GM21515 (cell line): Measurements from ENCODE around the gene SYNJ2.

ENCODE experiments used
- ATAC-seq: cut with Tn5 transposase; IDR thresholded peaks from one replicate; pipeline ENCODE4 v1.9.1; 2021; ENCODE audit not compliant: unreplicated experiment

The SYNJ2 gene

GRCh38 chr6:158026901-158027589, 45.4 kb downstream of the SYNJ2 start:
- ATAC-seq: no peak

- ATAC-seq: no peak
These were observed 46.1 kb downstream of the SYNJ2 start for GRCh38 chr6:158027590-158028285.

DNA sequence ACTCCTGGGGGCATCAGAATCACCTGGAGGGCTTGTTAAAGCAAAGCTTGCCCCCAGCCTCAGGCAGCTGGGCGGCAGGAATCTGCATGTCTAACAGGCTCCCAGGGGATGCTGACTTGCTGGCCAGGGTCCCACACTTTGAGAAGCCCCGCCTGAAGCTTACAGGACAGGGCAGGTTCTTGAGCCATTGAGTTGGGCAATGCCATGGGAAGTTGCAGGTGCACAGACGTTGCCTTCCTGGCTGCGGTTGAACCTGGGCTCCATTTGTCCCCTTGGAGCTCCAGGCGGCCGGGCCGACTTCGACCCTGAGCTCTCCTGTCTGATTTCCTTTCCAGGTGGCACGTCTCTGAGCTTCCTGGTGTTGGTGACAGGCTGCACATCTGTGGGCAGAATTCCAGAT, 46.8 kb downstream of the SYNJ2 start:
- ATAC-seq: no peak

DNA sequence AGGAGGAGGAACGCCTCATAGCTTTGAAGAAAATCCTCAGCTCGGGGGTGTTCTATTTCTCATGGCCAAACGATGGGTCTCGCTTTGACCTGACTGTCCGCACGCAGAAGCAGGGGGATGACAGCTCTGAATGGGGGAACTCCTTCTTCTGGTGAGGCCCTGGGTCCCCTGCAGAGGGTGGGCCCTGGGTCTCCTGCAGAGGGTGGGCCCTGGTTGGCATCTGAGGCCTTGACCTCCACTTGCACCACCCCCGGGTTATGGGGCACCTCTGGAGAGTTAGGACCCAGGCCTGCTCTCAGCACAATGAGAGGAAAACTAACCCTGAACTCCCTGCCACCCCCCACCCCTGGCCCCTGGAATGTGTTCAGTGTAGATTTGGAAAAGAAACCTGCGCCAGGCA, 47.2 kb downstream of the SYNJ2 start:
- ATAC-seq: no peak

DNA sequence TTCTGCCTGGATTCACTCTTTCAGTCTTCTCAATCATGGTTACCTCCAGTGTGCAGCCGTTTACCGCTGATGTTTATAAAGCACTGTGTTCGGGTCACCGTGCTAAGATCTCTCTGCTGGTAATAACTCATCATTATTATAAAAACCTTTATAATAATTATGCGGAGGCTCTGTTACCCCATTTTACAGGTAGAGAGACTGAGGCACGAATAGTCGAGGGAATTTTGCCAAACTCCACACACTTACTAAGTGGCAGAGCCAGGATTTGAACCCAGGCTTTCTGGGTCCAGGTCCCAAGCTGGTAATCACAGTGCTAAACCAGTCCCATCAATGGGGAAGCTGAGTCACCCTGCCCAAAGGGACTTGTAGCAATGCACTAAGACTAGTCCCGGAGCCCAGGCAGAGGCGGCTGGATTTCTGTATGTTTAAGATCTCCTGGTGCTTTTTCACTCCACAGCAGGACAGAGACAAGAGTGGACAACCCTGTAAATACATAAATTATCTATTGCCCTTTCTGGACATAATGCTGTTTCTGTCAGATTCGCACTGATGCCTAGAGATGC, 48.1 kb downstream of the SYNJ2 start:
- ATAC-seq: no peak

GRCh38 chr6:158030380-158031300, 49.0 kb downstream of the SYNJ2 start:
- ATAC-seq: no peak

DNA sequence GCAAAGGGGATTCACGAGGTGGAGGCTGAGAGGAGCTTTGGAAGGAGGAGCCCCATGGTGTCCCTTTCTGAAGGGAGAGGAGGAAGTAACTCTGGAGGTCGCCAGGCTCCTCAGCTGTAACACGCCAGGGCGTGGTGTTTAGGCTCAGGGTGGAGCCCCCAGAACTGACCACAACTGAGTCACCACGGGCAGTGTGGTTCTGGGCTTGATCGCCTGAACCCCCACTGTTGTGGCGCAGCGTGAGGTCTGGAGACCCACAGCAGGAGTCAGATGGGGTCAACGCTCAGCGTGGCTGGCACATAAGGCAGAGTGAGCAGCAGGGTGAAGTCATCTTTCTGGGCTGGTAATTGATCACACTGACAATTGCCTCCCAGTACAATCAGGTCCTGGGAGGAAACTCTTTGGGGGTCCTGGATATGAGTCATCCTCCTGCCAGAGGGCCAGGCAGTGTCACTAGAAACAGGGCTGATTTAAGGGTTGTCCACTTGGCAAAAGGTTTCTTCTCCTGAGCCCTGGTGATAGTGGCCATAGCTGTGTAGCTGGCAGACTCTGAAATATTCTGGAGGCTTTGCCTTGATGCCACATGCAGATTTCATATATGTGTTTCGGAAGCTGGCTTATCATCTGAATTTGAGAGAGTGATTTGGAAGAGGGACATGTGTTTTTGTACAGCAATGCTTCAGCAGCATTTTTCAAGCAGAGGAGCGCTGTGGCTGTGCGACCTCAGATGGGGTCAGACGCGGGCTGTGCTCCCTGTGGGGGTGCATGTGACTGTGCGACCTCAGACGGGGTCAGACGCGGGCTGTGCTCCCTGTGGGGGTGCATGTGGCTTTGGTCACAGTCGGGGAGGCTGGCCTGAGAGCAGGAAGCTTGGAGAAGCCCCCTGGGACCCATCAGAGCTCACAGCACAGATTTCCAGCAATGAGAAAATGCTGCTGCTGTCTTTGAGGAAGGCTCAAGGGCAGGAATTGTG, 50.0 kb downstream of the SYNJ2 start:
- ATAC-seq: no peak

DNA sequence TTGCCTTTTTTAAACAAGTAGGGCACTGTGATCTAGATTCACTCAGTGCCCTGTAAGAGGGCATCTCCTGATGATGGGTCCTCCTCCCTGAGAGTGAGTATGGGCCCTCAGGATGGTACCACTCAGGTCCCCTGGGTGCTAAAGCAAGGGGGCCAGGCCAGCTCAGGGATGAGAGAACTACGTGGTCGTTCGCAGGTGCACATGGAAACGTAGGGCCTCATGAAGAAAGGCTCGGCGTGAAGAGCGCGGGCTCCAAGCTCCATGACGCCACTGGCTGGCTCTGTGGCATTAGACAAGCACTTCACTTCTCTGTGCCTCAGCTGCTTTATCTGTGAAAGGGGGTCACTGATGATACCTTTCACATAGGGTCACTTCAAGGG, 50.7 kb downstream of the SYNJ2 start:
- ATAC-seq: no peak

DNA sequence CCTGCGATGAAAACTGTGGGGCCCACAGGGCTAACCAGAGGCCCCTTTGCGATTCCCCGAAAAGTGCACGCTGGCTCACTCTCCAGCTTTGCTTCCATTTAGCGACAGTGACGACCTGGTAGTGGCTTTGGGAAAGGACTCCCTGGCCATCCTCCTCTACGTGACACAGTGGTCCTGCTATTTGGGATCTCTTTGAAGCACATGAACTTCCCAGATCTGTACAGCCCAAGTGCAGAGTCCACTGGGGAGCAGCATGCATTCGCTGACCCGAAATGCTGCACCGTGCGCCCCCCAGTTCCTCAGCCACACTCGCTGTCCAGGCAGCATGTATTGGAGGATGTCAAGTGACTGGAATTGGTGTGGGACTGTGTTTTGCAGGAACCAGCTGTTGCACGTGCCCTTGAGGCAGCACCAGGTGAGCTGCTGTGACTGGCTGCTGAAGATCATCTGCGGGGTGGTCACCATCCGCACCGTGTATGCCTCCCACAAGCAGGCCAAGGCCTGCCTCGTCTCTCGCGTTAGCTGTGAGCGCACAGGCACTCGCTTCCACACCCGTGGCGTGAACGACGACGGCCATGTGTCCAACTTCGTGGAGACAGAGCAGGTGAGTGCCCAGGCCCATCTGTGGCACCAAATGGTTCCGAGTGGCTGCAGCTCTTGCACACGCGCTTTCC, 51.6 kb downstream of the SYNJ2 start:
- ATAC-seq: no peak

DNA sequence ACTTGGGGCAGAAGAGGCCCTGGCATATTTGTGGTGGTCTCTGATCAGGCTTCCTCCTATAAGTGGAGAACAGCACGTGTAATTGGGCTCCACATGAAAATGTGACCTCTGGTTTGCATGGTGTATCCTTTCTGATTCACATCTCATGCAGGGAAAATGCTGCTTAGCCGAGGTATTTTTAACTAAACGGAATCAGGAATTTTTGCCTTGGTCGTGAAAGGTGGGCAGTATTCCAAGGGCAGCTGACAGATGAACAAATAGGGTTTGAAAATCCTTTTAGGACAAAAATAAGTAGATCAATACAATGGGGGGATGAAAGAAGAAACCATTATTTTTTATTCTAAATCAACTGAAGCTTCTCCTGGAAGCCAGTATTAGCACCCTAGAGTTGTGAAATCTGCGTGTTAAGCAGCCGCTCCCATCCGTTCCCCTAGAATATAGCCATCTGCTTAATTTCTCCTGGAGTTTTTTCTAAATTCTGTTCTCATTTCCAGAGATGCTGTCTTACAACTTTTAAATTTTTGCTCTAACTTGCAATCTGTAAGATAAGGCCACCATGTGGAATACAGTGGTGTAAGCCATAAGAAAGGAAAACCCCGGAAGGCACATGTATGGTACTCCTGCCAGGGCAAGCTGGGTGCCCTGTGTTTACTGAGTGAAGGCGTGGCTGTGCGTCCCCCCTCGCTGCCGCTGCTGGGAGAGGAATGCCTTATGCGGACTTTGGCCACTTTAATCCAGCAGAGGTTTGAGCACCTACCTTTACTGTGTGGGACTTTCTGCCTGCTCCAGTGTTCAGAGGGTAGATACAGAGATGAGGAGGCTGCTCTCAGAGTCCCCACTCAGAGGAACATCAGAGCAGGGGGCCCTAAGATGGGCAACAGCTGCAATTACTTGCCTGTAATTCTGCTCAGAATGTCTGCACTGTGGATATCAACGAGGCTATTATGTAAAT, 52.4 kb downstream of the SYNJ2 start:
- ATAC-seq: no peak

- no peak for ATAC-seq
These were observed 54.6 kb downstream of the SYNJ2 start for GRCh38 chr6:158036261-158036660.

GRCh38 chr6:158037021-158037420, 55.4 kb downstream of the SYNJ2 start:
- ATAC-seq: no peak

- ATAC-seq: no peak
These were observed 56.1 kb downstream of the SYNJ2 start for GRCh38 chr6:158037771-158038170.

GRCh38 chr6:158038291-158039177, 56.9 kb downstream of the SYNJ2 start:
- ATAC-seq: no peak

GRCh38 chr6:158039178-158039557, 57.5 kb downstream of the SYNJ2 start:
- ATAC-seq: no peak

DNA sequence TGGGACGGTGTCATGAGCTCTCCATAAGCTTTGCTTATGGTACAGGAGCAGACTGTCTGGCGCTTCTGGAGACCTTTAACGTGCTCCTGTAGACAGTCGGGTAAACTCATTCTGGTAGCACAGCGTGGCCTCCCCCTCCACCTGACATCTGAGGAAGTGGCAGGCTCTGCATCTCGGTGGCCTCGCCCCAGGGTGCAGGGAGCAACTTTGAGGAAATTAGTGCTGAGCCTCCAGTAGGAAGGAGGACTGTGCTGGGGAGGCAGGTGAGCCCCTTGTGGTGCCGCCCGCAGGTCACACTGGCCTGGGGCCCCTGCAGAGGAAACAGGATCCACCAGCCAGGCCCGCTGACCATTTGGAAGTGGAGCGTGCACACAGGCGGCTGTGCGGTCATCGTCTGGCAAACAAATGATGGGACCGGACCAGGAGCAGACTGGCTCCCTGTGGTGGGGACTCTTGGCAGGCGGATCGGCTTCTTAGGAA, 57.9 kb downstream of the SYNJ2 start:
- no peak for ATAC-seq

DNA sequence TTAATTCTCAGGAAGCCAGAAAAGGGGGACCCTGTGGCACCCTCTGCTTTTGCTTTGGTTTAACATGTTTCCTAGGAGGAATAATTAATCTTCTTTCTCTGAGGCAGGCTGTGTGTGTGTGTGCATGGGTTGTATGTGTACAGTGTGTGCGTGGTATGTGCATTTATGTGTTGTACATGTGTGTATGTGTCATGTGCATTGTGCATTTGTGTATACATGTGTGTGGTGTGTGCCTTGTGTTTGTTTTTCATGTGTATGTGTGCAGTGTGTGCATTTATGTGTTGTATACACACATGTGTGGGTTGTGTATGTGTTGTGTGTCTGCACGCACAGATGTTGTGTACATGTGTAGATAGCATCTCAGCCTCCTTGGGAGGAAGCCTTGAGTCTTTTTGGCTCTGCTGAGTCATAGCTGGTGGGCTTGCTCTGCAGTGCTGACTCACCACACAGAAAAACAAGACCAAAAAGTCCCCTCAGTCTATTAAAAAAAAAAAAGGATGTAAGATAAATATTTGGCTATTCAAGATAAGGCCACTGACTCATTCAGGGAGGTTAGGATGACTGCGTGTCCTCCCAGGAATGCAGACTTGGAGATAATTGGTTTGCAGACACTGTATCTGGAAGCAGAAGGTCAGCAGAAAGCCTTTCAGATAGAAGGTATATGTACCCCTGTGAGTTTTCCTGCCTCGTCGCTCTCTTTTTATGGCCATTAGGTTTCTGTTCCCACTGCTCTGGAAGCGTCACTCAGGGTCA, 58.6 kb downstream of the SYNJ2 start:
- no peak for ATAC-seq
